DOHH2 (cell line): ENCODE measurements around the gene GJA4.

Experiments
- H3F3A ChIP-seq: fragments of 200-600 bp; sonication (generic), shearing (Covaris generic); 2 replicates; pipeline ENCODE4 v1.6.0; 2016; ENCODE audit warnings: antibody characterized with exemption, mild to moderate bottlenecking; ENCODE audit not compliant: control insufficient read depth, insufficient read depth
- H3K27ac ChIP-seq: fragments of 200-600 bp; sonication (generic); 2 replicates; pipeline ENCODE4 v1.5.1; 2014; ENCODE audit warnings: low read depth, mild to moderate bottlenecking, low read length, moderate library complexity
- H3K27me3 ChIP-seq: fragments of 200-600 bp; sonication (generic); 2 replicates; pipeline ENCODE4 v1.6.1; 2014; ENCODE audit warnings: mild to moderate bottlenecking, low read length, mixed read lengths; ENCODE audit not compliant: control insufficient read depth
- H3K36me3 ChIP-seq: fragments of 200-600 bp; sonication (generic); 2 replicates; pipeline ENCODE4 v1.6.1; 2014; ENCODE audit warnings: mild to moderate bottlenecking, low read length, moderate library complexity, mixed read lengths; ENCODE audit not compliant: control insufficient read depth
- H3K4me1 ChIP-seq: fragments of 200-600 bp; sonication (generic); 2 replicates; pipeline ENCODE4 v1.6.1; 2014; ENCODE audit warnings: mild to moderate bottlenecking, low read length, mixed read lengths; ENCODE audit not compliant: control insufficient read depth
- H3K4me2 ChIP-seq: fragments of 200-600 bp; sonication (generic); 2 replicates; pipeline ENCODE4 v1.6.0; 2014; ENCODE audit warnings: mild to moderate bottlenecking, low read length, moderate library complexity
- H3K4me3 ChIP-seq: fragments of 200-600 bp; sonication (generic); 2 replicates; pipeline ENCODE4 v1.5.1; 2014; ENCODE audit warnings: mild to moderate bottlenecking, low read length, mixed read lengths
- H3K79me2 ChIP-seq: fragments of 200-600 bp; sonication (generic); 2 replicates; pipeline ENCODE4 v1.6.1; 2014; ENCODE audit warnings: mild to moderate bottlenecking, low read length, mixed read lengths; ENCODE audit not compliant: control insufficient read depth
- H3K9me2 ChIP-seq: fragments of 200-600 bp; sonication (generic); replicated peaks from 2 replicates; pipeline ENCODE4 v1.6.1; 2014; ENCODE audit warnings: mild to moderate bottlenecking, low read length, mixed read lengths; ENCODE audit not compliant: control insufficient read depth
- H3K9me3 ChIP-seq: fragments of 200-600 bp; sonication (generic); 2 replicates; pipeline ENCODE4 v1.6.1; 2014; ENCODE audit warnings: antibody characterized with exemption, low read length, mixed read lengths; ENCODE audit not compliant: control insufficient read depth, insufficient read depth
- H4K20me1 ChIP-seq: fragments of 200-600 bp; sonication (generic); 2 replicates; pipeline ENCODE4 v1.6.0; 2014; ENCODE audit warnings: low read depth, mild to moderate bottlenecking, antibody characterized with exemption, low read length, moderate library complexity; ENCODE audit not compliant: control insufficient read depth, insufficient read depth
- CTCF ChIP-seq: fragments of 200-600 bp; sonication (generic); IDR thresholded peaks from one replicate; pipeline ENCODE4 v1.5.1; 2014; ENCODE audit warnings: antibody characterized with exemption, mild to moderate bottlenecking, low read depth, low read length; ENCODE audit not compliant: poor library complexity, severe bottlenecking
- EZH2phosphoT487 ChIP-seq: fragments of 200-600 bp; sonication (generic); IDR thresholded peaks from 2 replicates; pipeline ENCODE4 v1.6.1; 2017; ENCODE audit warnings: borderline replicate concordance, mild to moderate bottlenecking, antibody characterized with exemption, low read length, moderate library complexity, mixed read lengths

Gene GJA4

GRCh38 chr1:34792868-34793727, at the start of gene GJA4:
GJA4 (plus strand) TSS chr1:34792999; CDS start chr1:34794214, 1,215 bp downstream.
- TF ChIP-seq EZH2phosphoT487 (no peak), CTCF (no peak)
- H4K20me1 ChIP-seq: no peaks in the 10 kb centered on the region
- H3K9me3 ChIP-seq: no peaks in the 10 kb centered on the region
- peaks cover 15% of the 10 kb centered on the region; the same call in 1 of the 2 replicates for H3K27me3 ChIP-seq
- no peak within 1 kb of the TSS for H3K27ac ChIP-seq
- H3F3A ChIP-seq: no peaks in the 10 kb centered on the region
- no peak within 1 kb of the TSS for H3K4me2 ChIP-seq
- H3K79me2 ChIP-seq: no peaks in the 10 kb centered on the region
- no peak within 1 kb of the TSS for H3K4me3 ChIP-seq
- no peaks in the 10 kb centered on the region for H3K9me2 ChIP-seq
- H3K4me1 ChIP-seq: no peaks in the 10 kb centered on the region
- H3K36me3 ChIP-seq: no peaks in the 10 kb centered on the region

- Histone ChIP-seq H3K9me2 (no peaks in the 10 kb centered on the region), H3K79me2 (no peaks in the 10 kb centered on the region), H4K20me1 (no peaks in the 10 kb centered on the region), H3K9me3 (no peaks in the 10 kb centered on the region), H3K36me3 (no peaks in the 10 kb centered on the region), H3K27me3 (no peaks in the 10 kb centered on the region), H3K4me3 (no peak overlapping the region), H3K4me1 (no peaks in the 10 kb centered on the region), H3F3A (no peaks in the 10 kb centered on the region), H3K4me2 (no peak overlapping the region), H3K27ac (no peak overlapping the region)
- TF ChIP-seq CTCF: no peak
These were observed 49.0 kb upstream of the GJA4 start for GRCh38 chr1:34743775-34744174.

- Histone ChIP-seq H3K4me1 (no peaks in the 10 kb centered on the region), H3K79me2 (no peaks in the 10 kb centered on the region), H3F3A (no peaks in the 10 kb centered on the region), H3K36me3 (no peaks in the 10 kb centered on the region), H4K20me1 (no peaks in the 10 kb centered on the region), H3K9me2 (no peaks in the 10 kb centered on the region), H3K27me3 (no peaks in the 10 kb centered on the region), H3K4me3 (no peak overlapping the region), H3K9me3 (no peaks in the 10 kb centered on the region), H3K4me2 (no peak overlapping the region), H3K27ac (no peak overlapping the region)
- TF ChIP-seq CTCF: no peak
- no peak for TF ChIP-seq EZH2phosphoT487
These were observed 47.9 kb upstream of the GJA4 start for GRCh38 chr1:34744851-34745250.
